H9 (cell line): ENCODE results near the gene BMP8A. TPM values are rescaled to one million over a fixed set of nuclear protein-coding genes. Genes with fewer than 3 reads are reported as not detected.

Experiments
- DNase-seq: peaks from one replicate; pipeline ENCODE4 v3.0.0-alpha.2; 2017
- H2AFZ ChIP-seq: one replicate; pipeline ENCODE4 v1.6.1; 2013; ENCODE audit warnings: mild to moderate bottlenecking, low read length, control low read depth, moderate library complexity
- H2AK5ac ChIP-seq: 2 replicates; pipeline ENCODE4 v1.6.1; 2013; ENCODE audit warnings: low read length, control low read depth, mixed read lengths; ENCODE audit not compliant: insufficient read length
- H2BK120ac ChIP-seq: one replicate; pipeline ENCODE4 v1.6.1; 2013; ENCODE audit warnings: low read depth, mild to moderate bottlenecking, low read length, control low read depth, inconsistent platforms; ENCODE audit not compliant: poor library complexity, severe bottlenecking
- H2BK12ac ChIP-seq: 2 replicates; pipeline ENCODE4 v1.6.1; 2013; ENCODE audit warnings: low read length, control low read depth, mixed read lengths, low read depth; ENCODE audit not compliant: insufficient read length
- H2BK15ac ChIP-seq: 2 replicates; pipeline ENCODE4 v1.6.1; 2013; ENCODE audit warnings: low read depth, low read length, control low read depth
- H2BK20ac ChIP-seq: one replicate; pipeline ENCODE4 v1.6.1; 2013; ENCODE audit warnings: low read depth, mild to moderate bottlenecking, low read length, control low read depth, inconsistent platforms; ENCODE audit not compliant: poor library complexity, severe bottlenecking
- H2BK5ac ChIP-seq: 2 replicates; pipeline ENCODE4 v1.6.1; 2013; ENCODE audit warnings: low read length, control low read depth, mixed read lengths; ENCODE audit not compliant: insufficient read length
- H3K14ac ChIP-seq: 2 replicates; pipeline ENCODE4 v1.6.1; 2013; ENCODE audit warnings: low read length, control low read depth; ENCODE audit not compliant: insufficient read depth
- H3K18ac ChIP-seq: 2 replicates; pipeline ENCODE4 v1.6.1; 2013; ENCODE audit warnings: low read depth, mild to moderate bottlenecking, mixed read lengths, low read length, control low read depth; ENCODE audit not compliant: insufficient read length
- H3K23ac ChIP-seq: 2 replicates; pipeline ENCODE4 v1.6.1; 2013; ENCODE audit warnings: low read length, control low read depth, mixed read lengths, low read depth; ENCODE audit not compliant: insufficient read length
- H3K23me2 ChIP-seq: 2 replicates; pipeline ENCODE4 v1.6.1; 2013; ENCODE audit warnings: low read depth, mild to moderate bottlenecking, mixed read lengths, low read length, control low read depth; ENCODE audit not compliant: insufficient read length, poor library complexity, severe bottlenecking
- H3K27ac ChIP-seq: 2 replicates; pipeline ENCODE4 v1.5.1; 2013; ENCODE audit warnings: low read length, control low read depth, mixed read lengths, low read depth; ENCODE audit not compliant: insufficient read length
- H3K27me3 ChIP-seq: 2 replicates; pipeline ENCODE4 v1.6.1; 2013; ENCODE audit warnings: low read length, control low read depth, inconsistent platforms; ENCODE audit not compliant: insufficient read depth
- H3K4ac ChIP-seq: 2 replicates; pipeline ENCODE4 v1.6.1; 2013; ENCODE audit warnings: low read depth, mild to moderate bottlenecking, control low read depth, inconsistent platforms, low read length, moderate library complexity
- H3K4me1 ChIP-seq: 2 replicates; pipeline ENCODE4 v1.6.1; 2013; ENCODE audit warnings: low read length, control low read depth, inconsistent platforms; ENCODE audit not compliant: insufficient read depth
- H3K4me2 ChIP-seq: 2 replicates; pipeline ENCODE4 v1.6.1; 2013; ENCODE audit warnings: low read length, control low read depth, mixed read lengths; ENCODE audit not compliant: insufficient read length, insufficient read depth
- H3K56ac ChIP-seq: 2 replicates; pipeline ENCODE4 v1.6.1; 2013; ENCODE audit warnings: low read depth, mild to moderate bottlenecking, mixed read lengths, low read length, control low read depth; ENCODE audit not compliant: insufficient read length
- H3K79me1 ChIP-seq: 2 replicates; pipeline ENCODE4 v1.6.1; 2013; ENCODE audit warnings: low read depth, mild to moderate bottlenecking, moderate library complexity, low read length, control low read depth, inconsistent platforms; ENCODE audit not compliant: insufficient read depth, poor library complexity, severe bottlenecking
- H3K79me2 ChIP-seq: 2 replicates; pipeline ENCODE4 v1.6.1; 2013; ENCODE audit warnings: low read length, control low read depth, inconsistent platforms; ENCODE audit not compliant: insufficient read depth
- H3K9ac ChIP-seq: 2 replicates; pipeline ENCODE4 v1.6.1; 2013; ENCODE audit warnings: low read length, control low read depth, mixed read lengths; ENCODE audit not compliant: insufficient read length; ENCODE audit errors: extremely low read depth
- H3K9me3 ChIP-seq: one replicate; pipeline ENCODE4 v1.6.1; 2013; ENCODE audit warnings: low read depth, low read length, inconsistent platforms; ENCODE audit not compliant: control insufficient read depth
- H3T11ph ChIP-seq: one replicate; pipeline ENCODE4 v1.6.1; 2013; ENCODE audit warnings: mild to moderate bottlenecking, low read length, control low read depth, inconsistent platforms
- H4K20me1 ChIP-seq: one replicate; pipeline ENCODE4 v1.6.1; 2013; ENCODE audit not compliant: control insufficient read depth, insufficient read length, insufficient read depth
- H4K5ac ChIP-seq: 2 replicates; pipeline ENCODE4 v1.6.1; 2013; ENCODE audit warnings: low read depth, mild to moderate bottlenecking, mixed read lengths, low read length, control low read depth; ENCODE audit not compliant: insufficient read length
- H4K8ac ChIP-seq: replicated peaks from 2 replicates; pipeline ENCODE4 v1.6.1; 2013; ENCODE audit warnings: low read length, control low read depth, mixed read lengths, low read depth; ENCODE audit not compliant: insufficient read length
- H4K91ac ChIP-seq: 2 replicates; pipeline ENCODE4 v1.6.1; 2013; ENCODE audit warnings: low read depth, mild to moderate bottlenecking, moderate library complexity, mixed read lengths, low read length, control low read depth; ENCODE audit not compliant: insufficient read length
- H3K27ac Mint-ChIP-seq, 3 experiments: 2 replicates in 2 of 3; 3 replicates in 1 of 3; pipeline ENCODE4 v1.8.0; 2020 to 2021; ENCODE audit warnings: mixed read lengths in 3 of 3, mild to moderate bottlenecking in 1 of 3, moderate library complexity in 1 of 3
- H3K27me3 Mint-ChIP-seq: 2 replicates; pipeline ENCODE4 v1.8.0; 2021; ENCODE audit warnings: low read depth, mild to moderate bottlenecking, moderate library complexity, mixed read lengths
- H3K36me3 Mint-ChIP-seq, 3 experiments: 2 replicates in 2 of 3; 3 replicates in 1 of 3; pipeline ENCODE4 v1.8.0; 2020 to 2021; ENCODE audit warnings: low read depth in 3 of 3, mixed read lengths in 3 of 3; ENCODE audit not compliant: insufficient read depth in 1 of 3
- H3K4me1 Mint-ChIP-seq, 2 experiments: 2 replicates each; pipeline ENCODE4 v1.8.0; 2020; ENCODE audit warnings: mixed read lengths in 2 of 2
- H3K4me3 Mint-ChIP-seq, 2 experiments: 2 replicates in 1 of 2; 3 replicates in 1 of 2; pipeline ENCODE4 v1.8.0; 2020 to 2021; ENCODE audit warnings: mild to moderate bottlenecking in 2 of 2, mixed read lengths in 2 of 2, moderate library complexity in 1 of 2
- H3K9me3 Mint-ChIP-seq, 2 experiments: 2 replicates in 1 of 2; 3 replicates in 1 of 2; pipeline ENCODE4 v1.8.0; 2020; ENCODE audit warnings: mild to moderate bottlenecking in 2 of 2, mixed read lengths in 2 of 2, moderate library complexity in 1 of 2
- CTCF ChIP-seq: fragments of 200-600 bp; sonication (generic); conservative IDR thresholded peaks from 3 replicates; pipeline ENCODE4 v1.8.0; 2021; ENCODE audit warnings: antibody characterized with exemption, mild to moderate bottlenecking
- total RNA-seq: library from RNA; stranded (reverse); gene quantifications from 2 replicates; pipeline ENCODE4 v1.2.1, GENCODE V29; 2021

The BMP8A gene
- total RNA-seq, 1 experiment from 2014 or later, result 0.52 TPM

GRCh38 chr1:39470040-39470439, 21.4 kb upstream of the BMP8A start:
- Histone ChIP-seq H3T11ph (no peak overlapping the region), H4K20me1 (no peaks in the 10 kb centered on the region), H3K79me2 (no peaks in the 10 kb centered on the region), H3K27ac (no peak overlapping the region), H4K8ac (no peak overlapping the region), H2BK120ac (no peak overlapping the region), H3K9me3 (no peaks in the 10 kb centered on the region), H3K9ac (no peak overlapping the region), H3K23ac (no peak overlapping the region), H3K18ac (no peak overlapping the region), H2BK20ac (no peak overlapping the region), H2BK15ac (no peak overlapping the region), H3K4me2 (no peak overlapping the region), H2BK12ac (no peak overlapping the region), H3K79me1 (no peaks in the 10 kb centered on the region), H3K27me3 (no peaks in the 10 kb centered on the region), H4K91ac (no peak overlapping the region), H2BK5ac (no peak overlapping the region), H2AFZ (no peak overlapping the region), H3K14ac (no peak overlapping the region), H2AK5ac (no peak overlapping the region), H3K23me2 (no peaks in the 10 kb centered on the region), H3K56ac (no peak overlapping the region), H3K4me1 (no peaks in the 10 kb centered on the region), H3K4ac (no peak overlapping the region), H4K5ac (no peak overlapping the region)
- Mint-ChIP-seq H3K27me3 (no peaks in the 10 kb centered on the region; the same call in 1 of the 2 replicates), H3K9me3 (no peaks in the 10 kb centered on the region), H3K36me3 (peaks cover 20 to 84% (median 56%) of the 10 kb centered on the region in 3 experiments; a peak in 6 of 7 replicates), H3K4me3 (no peak overlapping the region), H3K27ac (no peak overlapping the region), H3K4me1 (no peaks in the 10 kb centered on the region)
- no peak for TF ChIP-seq CTCF
- no peak for DNase-seq
